ENCODE data around the gene KIF6.
"Not testable (repeated sequence)": the region's sequence is repeated elsewhere in the genome, so short reads cannot be mapped to it uniquely, and the experiment has no call there.

The KIF6 gene

GRCh38 chr6:39294899-39295298 lies 430.3 kb downstream of the KIF6 start:
- no peak for DNase-seq (ENCODE audit: low read depth, low spot score)

- DNase-seq (ENCODE audit: low read depth, low spot score) = no peak
Observed at GRCh38 chr6:39294133-39294532, 431.1 kb downstream of the KIF6 start.

DNA sequence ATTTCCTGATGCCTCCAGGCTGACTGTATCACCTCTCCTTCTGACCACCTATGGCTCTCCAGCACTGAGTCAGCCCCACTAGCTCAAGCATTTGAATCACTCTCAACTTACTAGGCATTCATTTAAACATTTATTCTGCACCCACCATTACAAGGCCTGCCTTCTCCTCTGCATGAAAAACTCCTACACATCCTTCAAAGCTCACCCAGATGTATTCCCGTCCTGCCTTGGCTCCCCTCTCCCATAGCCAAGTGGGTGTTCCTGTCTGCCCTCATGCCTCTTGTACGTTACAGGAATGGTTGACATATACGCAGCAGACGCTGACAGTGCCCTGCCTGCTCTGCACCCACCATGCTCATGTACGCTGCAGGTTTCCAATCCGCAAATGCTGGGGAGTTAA lies 432.6 kb downstream of the KIF6 start:
- DNase-seq (ENCODE audit: low read depth, low spot score) = no peak

GRCh38 chr6:39289490-39289889 lies 435.7 kb downstream of the KIF6 start:
- DNase-seq (ENCODE audit: low read depth, low spot score) = no peak

GRCh38 chr6:39287601-39288000 lies 437.6 kb downstream of the KIF6 start:
- DNase-seq (ENCODE audit: low read depth, low spot score) = no peak

DNA sequence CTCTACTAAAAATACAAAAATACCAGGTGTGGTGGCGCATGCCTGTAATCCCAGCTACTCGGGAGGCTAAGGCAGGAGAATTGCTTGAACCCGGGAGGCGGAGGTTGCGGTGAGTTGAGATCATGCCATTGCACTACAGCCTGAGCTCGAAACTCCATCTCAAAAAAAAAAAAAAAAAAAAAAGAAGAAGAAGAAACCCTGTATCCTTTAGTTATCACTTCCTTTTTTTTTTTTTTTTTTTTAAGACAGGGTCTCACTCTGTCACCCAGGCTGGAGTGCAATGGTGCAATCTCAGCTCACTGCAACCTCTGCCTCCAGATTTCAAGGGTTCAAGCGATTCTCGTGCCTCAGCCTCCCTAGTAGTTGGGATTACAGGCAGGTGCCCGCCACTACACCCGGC lies 438.6 kb downstream of the KIF6 start:
- DNase-seq (ENCODE audit: low read depth, low spot score) = not testable (repeated sequence)

DNA sequence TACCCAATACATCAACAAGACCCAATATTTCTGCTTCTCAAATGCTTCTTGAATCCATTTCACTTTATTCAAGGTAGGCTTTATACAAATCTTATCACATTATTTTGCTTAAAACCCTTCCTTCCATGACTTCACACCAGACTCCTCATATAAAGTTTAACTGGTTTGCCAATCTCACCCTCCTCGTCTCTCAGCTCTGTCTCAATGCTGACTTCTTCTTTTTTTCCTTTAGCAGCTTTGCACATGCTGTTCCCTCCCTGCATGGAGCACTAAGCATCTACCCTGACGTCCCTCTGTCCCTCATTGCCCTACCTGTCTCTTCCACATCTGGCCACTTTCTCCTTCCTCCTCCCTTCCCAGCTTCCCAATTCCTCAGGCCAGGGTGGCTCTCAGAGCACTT lies 442.4 kb downstream of the KIF6 start:
- no peak for DNase-seq (ENCODE audit: low read depth, low spot score)

DNA sequence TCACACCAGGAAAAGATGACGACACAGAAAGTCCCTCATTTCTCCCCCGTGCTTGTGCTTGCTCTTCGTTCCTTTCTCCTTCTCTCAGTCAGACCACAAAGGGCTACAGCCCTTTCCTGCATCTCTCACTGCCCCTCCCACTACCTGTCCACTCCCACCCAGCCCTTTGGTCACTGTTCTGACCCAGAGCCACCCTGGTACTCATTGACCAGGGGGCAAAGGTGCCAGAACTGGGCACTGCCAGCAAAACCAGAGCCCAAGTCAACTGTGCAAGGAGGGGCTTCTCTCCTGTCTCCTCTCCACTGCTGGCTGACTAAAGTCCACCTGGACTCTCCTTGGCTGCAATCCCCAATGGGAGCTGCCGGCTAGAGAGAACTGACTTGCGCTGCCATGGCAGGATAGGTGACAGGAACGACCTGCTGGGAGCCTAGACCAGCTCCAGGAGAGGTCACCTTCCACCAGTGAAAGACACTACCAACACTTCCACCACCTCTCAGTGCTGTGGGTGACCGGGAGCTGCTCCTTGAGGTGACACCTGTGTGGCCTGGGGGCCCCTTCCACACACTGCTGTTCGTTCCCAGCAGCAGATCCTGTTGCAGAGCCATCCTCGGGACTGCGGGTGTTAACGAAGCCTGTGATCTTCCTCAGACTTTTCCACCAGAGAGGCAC lies 443.8 kb downstream of the KIF6 start:
- no peak for DNase-seq (ENCODE audit: low read depth, low spot score)

- DNase-seq (ENCODE audit: low read depth, low spot score) = no peak
Observed at GRCh38 chr6:39280247-39280731, 444.9 kb downstream of the KIF6 start.

Measured in activated naive CD8-positive, alpha-beta T cell treated with anti-CD3 and anti-CD28 coated beads, Interleukin-2, amount 50 U/mL, for 16 hours (primary cell).